GM19324 (cell line): ENCODE data around the gene GALNT5.
A peak's percentile ranks its signal among the peaks of the same experiment; 100 is the strongest.

Experiments
- ATAC-seq: cut with Tn5 transposase; IDR thresholded peaks from one replicate; pipeline ENCODE4 v1.9.1; 2021; ENCODE audit warnings: mild to moderate bottlenecking, moderate library complexity; ENCODE audit not compliant: unreplicated experiment, low FRiP score

The GALNT5 gene

DNA sequence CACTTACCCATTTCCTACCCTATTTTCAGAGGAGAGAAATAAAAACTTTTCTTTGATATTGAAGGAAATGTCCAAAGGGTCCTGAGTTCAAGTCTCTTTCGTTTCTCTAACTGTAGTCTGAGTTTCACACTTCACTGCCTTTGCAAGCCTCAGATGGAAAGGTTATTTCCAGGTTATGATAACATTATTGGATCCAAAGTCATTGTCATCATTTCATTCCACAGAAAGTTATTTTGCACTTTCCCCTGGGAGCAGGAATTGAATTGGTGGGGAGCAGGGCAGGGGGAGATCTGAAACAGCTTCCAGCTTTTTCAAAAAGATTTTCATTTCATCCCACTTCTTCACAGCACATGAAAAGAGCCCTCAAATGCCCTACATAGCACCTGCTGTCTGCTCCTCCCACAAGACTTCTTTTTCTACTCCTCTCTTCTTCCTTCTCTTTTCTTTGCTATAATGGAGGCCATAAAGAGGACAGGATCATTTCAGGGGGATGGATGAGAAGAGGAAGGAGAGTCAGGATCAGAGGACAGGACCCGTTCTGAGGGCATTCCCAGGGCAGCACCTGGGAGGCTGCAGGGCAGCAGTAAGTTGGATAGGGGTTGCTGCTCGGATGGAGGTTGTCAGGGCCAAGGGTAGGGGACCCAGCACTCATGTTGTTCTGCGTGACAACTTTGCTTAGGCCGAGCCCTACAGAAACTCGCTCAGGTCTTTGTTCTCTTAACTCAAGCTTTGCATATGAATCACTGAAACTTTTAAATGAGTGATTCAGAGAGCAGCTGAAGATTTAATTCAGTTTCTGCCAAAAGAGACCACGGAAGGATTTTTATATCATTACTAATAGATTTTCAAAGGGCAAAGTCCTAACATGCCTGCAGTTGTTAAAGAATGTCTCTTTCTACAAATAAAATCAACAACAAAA is 11.4 kb upstream of the GALNT5 start:
- peak; percentile 98 for ATAC-seq

DNA sequence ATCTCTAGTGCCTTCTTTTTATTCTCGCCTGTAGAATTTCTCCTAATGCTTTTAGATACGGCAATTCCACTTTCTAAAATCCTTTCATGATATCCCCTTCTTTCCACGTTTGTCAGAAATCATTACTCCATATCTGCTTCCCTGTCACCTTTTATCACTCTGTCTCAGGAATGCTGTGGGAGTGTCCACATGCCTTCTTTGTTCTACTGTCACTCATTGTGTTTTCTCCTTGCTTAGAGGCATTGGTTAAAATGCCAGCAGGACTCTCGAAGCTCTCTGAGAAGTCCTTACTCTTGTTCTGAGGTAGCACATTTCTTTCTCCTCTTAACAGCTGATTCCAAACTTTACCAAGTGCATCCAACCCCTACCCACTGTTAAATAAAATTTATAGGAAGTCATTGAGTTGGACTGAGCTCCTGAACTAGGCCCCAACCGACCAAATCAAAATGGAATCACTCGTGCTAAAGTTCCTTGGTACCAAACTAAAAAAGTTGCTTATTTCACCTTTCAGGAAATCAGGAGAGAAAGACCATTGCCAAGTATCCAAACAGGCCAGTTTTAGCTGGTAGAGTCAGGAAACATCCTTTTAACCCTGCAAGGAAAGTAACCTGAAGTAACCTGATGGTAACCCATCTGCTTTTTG is 10.6 kb upstream of the GALNT5 start:
- ATAC-seq = no peak

DNA sequence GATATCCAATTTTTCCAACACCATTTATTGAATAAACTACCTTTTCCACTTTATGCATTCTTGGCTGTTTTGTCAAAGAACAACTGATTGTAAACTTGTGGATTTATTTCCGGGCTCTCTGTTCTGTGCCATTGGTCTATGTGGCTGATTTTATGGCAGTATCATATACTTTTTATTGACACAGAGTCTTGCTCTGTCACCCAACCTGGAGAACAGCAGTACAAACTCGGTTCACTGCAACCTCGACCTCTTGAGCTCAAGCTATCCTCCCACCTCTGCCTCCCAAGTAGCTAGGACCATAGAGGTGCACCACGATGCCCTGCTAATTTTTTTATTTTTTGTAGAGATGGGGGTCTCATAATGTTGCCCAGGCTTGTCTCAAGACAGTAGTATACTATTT is 6.7 kb upstream of the GALNT5 start:
- ATAC-seq = no peak

DNA sequence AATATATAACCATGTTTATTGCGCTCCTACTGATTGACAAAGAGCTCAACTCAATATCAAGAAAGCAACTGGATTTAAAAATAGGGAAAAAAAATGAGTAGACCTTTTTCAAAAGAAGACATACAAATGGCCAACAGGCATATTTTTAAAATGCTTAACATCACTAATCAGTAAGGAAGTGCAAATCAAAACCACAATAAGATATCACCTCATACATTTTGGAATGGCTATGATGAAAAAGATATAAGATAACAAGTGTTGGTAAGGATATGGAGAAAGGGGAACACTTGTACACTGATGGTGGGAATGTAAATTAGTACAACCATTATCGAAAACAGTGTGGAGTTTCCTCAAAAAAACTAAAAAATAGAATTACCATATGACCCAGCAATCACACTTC is 5.6 kb upstream of the GALNT5 start:
- ATAC-seq = no peak

DNA sequence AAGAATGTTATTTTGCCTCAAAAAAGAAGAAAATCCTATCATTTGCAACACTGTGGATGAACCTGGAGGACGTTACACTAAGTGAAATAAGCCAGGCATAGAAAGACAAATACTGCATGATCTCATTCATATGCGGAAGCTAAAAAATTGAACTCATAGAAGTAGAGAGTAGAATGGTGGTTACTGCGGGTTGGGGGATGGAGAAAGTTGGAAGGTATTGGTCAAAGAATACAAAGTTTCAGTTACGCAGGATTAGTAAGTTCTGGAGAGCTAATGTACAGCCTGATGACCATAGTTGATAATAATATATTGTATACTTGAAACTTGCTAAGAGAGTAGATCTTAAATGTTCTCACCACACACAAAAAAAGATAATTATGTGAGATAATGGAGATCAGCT is 5.0 kb upstream of the GALNT5 start:
- no peak for ATAC-seq

DNA sequence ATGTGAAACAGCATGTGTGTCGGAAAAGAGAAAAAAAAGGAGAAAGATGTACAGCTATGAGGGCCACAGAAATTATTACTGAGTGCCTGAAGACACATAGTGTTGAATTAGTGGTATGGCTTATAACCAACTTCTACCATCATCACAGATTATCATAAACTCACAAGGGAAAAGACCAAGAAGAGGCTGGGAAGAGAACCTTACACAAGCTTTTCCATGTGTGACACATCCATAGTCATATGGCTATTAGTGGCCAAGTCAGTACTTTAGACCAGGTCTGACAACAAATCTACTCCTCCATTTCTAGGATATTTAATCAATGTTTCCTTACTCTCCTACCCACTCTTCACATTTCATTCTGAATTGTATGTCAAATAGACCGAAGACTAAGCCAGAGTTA is 3.5 kb upstream of the GALNT5 start:
- ATAC-seq = no peak

DNA sequence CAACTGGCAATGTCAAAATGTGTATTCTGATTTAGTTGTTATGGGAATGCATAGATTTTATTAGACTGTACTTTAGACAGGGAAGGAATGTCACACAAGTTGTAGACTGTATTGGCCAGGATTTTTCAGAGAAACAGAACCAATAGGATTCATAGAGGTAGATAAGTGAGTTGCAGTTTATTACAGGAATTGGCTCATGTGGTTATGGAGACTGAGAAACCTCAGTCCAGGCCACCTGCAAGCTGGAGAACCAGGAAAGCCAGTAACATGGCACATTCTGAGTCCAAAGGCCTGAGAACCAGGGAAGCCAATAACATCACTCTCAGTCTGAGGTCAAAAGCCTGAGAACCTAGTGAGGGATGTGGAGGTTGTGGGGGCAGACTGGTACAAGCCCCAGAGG is 1.8 kb upstream of the GALNT5 start:
- no peak for ATAC-seq

DNA sequence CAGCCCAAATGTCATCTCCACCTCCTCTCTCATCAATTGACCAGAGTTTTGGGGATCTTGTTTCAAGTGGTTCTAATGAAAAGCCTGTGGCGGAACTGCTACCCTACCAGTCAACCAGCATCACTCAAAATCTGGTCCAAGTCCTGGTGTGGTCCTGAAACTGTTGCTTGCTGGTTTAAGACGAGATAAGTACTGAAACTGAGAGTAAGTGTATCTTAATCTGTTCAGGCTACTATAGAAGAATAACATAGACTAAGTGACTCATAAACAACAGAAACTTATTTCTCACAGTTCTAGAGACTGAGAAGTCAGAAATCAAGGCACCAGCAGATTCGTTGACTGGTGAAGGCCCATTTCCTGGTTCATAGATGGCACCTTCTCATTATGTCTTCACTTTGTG is 879 bp upstream of the GALNT5 start:
- peak; percentile 96 for ATAC-seq

DNA sequence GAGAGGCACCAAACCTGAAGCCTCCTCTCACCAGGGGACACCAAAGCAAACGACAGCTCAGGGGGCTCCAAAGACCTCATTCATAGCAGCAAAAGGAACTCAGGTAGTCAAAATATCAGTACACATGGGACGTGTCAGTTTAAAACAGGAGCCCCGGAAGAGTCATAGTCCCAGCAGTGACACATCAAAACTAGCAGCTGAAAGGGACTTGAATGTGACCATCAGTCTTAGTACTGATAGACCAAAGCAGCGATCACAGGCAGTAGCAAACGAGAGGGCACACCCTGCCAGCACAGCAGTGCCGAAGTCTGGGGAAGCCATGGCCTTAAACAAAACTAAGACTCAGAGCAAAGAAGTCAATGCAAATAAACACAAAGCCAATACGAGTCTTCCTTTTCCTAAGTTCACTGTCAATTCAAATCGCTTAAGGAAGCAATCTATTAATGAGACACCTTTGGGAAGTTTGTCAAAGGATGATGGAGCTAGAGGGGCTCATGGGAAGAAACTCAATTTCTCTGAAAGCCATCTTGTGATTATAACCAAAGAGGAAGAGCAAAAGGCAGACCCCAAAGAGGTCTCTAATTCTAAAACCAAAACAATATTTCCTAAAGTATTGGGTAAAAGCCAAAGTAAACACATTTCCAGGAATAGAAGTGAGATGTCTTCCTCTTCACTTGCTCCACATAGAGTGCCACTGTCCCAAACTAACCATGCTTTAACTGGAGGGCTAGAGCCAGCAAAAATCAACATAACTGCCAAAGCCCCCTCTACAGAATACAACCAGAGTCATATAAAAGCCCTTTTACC is 1.2 kb downstream of the GALNT5 start:
- no peak for ATAC-seq

DNA sequence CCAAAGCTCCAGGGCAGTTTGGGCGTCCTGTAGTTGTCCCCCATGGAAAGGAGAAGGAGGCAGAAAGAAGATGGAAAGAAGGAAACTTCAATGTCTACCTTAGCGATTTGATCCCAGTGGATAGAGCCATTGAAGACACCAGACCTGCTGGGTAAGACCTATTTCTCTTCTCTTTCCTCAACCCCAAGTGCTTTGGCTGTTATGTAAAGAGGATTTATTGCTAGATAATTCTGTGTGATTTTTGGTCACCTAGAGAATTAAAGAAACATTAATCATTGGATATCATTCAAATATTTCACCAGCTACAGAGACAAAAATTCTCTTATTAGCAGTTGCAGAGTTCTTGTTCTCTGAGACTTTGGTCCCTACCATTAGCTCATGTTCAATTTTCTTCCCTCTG is 1.9 kb downstream of the GALNT5 start:
- no peak for ATAC-seq

DNA sequence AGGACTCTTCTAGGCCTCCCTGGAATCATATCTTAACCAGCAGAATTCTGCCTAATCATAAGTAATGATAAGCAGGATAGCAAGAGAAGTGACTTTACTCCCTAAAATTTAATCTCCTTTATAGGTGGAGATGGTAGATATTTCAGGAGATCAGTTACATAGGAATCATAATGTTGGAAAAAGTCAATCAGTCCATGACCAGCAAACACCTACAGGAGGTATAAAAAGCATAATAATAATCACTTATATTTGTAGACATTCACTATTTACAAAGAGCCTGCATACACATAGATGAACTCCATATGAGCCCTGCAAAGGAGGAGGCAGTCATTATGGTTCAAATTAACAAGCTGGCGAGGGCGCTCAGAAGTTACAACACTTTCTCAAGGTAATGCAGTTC is 2.5 kb downstream of the GALNT5 start:
- ATAC-seq = no peak

DNA sequence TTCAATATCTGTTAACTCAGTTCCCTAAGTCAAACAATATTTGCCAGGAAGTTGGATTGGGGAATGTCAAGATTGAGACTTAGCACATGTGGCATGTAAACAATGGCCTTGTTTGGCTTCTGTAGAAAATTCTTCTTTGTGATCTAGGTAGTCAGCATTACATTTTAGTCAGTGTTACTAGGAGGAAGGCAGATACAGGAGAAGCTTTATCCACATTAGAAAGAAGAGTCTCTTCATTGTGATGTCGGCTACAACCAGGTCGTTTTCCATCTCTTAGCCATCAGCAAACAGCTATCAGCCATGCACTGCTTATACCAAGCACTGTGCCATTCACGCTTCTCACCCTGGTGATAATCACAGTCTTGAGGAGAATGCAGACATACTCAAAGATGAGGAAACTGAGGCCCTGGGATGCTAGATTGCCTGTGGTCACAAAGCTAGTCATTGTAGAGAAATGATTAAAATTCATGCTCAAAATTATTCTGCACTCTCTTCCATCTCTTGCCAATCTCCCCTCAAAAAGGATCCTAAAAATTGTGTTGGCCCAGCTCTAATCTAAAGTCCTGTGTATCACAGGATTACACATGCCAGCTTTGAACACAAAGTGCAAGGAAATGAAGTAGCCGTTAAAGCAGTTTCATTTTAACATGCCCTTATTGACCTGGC is 3.2 kb downstream of the GALNT5 start:
- no peak for ATAC-seq

DNA sequence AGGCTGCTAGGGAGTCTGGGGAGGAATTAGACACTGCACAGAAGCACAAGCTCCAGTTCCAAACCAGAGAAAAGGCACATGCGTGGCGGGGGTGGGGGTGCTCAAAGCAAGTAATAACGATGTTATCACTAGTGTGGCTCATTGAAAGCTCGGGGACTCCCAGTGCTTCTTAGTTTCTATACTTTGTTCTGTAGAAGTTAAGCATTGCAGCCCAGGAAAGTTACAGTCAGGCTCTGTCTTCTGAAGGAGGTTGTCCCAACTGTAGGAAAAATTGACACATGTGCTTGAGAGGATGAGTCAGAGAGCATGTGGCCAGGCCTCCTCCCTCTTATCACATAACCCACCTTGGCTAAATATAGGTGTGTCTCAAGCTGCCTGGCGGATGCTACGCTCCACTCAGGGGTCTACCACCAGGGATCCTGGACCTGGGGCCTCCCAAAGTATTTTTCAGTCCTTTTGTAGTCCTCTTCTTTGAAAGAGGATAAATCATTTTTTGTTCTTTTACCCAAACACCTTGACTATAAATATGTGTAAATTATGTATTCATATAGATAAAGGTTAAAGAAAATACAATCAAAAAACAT is 3.8 kb downstream of the GALNT5 start:
- ATAC-seq = no peak

DNA sequence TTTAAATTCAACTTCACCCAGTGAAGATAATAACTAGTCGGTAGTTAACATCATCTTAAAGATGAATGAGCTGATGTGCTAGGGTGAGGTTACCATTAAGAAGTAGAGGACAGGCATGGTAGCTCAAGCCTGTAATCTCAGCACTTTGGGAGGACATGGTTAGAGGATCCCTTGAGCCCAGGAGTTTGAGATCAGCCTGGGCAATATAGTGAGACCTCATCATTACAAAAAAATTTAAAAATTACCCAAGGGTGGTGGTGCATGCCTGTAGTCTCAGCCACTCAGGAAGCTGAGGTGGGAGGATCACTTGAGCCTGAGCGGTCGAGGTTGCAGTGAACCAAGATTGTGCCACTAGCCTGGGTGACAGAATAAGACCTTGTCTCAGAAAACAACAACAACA is 4.7 kb downstream of the GALNT5 start:
- no peak for ATAC-seq

DNA sequence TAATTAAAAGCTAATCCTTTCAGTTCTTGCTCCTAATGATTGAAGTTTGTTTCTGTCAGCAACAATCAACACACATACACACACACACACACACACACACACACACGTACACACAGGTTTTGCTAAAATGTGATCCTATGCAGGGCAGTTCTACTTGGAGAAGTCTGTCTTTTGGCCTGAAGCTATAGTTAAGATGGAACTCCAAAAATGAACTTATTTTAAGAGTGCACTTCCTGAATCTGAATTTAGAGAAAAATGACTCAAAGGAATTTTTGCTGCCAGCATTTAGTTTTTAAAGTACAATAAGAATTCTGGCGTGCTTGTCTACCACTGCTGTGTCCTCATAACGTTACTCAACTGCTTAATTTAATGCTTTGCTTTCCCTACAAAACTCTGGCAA is 6.6 kb downstream of the GALNT5 start:
- no peak for ATAC-seq

DNA sequence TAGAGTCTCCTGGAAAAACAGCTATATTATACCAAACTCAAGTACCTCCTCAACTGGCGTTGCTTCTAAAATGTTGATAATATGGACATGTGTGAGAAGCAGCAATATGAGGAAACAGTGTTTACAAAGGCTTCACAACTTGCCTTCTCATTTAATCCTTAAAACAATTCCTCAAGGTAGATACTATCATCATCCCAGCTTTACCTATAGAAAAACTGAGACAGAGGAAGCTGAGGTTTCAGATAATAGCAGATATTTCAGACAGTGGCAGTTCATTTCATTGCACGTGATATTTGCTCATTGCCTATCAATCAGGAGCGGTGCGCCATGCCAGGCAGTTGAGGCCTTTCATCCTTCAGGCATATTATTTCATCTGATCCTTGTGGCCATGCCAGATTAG is 8.3 kb downstream of the GALNT5 start:
- ATAC-seq = no peak

DNA sequence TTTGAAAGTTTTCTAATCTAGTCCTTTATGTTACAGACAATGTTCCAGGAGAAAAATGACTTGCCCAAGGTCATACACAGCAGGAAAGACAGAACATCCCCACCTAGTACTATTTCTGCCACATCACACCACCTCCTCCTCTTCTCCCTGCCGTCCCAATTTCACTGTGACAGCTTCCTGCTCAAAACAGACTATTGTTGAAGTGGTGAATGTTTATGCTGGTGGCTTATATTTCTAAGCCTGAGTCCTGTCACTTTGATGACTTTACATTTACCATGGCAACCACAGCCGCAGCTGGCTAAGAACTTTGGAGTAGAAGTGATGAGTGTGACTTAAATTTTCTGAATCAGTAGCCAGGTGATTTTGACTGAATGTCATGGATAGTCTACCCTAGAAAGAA is 10.0 kb downstream of the GALNT5 start:
- ATAC-seq = no peak

DNA sequence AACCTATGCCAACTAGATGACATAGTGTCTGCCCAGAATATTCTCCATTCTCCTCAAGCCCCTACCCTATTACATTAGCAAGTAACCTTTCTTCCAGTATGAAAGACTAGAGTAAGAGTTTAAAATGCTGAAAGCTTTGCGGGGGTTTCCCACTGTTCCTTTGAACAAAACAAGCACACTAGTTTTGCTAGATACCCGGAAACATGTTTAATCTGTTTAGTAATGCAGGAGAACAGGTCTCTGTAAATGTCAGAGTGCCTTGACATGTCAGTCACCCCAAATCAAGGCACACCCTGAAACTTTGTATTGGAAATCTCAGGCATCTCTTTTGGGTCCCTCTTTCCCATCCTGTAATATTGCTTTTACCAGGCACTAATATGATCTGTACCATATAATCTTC is 11.6 kb downstream of the GALNT5 start:
- ATAC-seq = no peak

DNA sequence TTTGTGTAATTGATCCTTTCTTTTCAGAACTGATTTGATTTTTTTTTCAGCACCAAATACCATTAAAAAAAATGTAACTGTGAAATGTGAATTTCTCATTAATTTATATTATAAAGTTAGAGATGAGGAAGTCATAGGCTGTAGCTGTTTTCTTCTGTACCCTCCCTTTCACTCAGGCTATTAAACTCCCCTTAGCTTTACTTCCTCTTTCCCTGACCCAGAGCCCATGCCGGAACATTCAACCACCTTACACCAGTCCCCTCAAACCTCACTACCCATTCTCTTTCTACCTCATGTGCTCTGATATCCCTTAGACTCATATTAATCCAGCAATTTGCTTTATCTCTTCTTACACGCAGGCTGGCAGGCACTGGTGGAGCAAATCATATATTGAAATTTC is 12.4 kb downstream of the GALNT5 start:
- peak; percentile 62 for ATAC-seq

DNA sequence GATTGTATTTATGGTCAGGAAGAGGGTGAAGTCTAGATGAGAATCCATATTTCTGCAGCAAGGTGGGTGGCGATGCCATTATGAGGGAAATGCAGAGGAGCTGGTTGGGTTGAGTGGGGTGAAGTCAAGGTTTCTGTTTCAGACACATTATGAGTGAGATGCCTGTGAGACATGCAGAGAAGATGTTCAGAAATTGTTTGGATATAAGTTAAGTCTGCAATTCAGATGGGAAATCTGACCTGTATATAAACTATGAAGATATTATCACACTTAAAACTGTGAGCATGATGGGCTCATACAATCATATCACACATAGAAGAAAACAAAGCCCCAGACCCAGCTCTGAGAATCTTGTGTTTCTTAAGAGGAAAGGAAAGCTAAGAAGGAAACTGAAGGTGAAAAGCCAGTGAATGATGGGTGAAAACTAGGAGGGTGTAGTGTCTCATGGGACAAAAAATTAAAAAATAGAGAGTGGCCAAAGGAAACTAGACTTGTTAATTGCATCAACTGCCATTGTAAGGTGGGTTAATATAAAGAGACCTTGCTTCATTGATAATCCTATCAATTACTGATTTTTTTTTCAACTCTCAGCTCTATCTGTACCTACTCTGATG is 14.2 kb downstream of the GALNT5 start:
- no peak for ATAC-seq
